Epithelial cell of proximal tubule (primary cell): Measurements from ENCODE around the gene TGFBR3. TPM values are rescaled to one million over a fixed set of nuclear protein-coding genes. Genes with fewer than 3 reads are reported as not detected.

Experiments used
- DNase-seq: peaks from one replicate; pipeline ENCODE4 v3.0.0-alpha.2; 2011; ENCODE audit warnings: low read depth
- H3K4me3 ChIP-seq: 2 replicates; pipeline ENCODE4 v1.5.1; 2011; ENCODE audit warnings: low read depth, mild to moderate bottlenecking, low read length
- total RNA-seq: library from RNA; depleted of rRNA; stranded (reverse); fragments of >200 nt; gene quantifications from 2 replicates; pipeline ENCODE4 v1.2.3, GENCODE V29; 2015
- TF ChIP-seq, protein P1 (sequence below): conservative IDR thresholded peaks from 2 replicates; pipeline ENCODE4 v1.5.1; 2012; ENCODE audit warnings: low read depth, mild to moderate bottlenecking, low read length

TGFBR3 gene
- total RNA-seq, 1 donor from 2014 or later, result 6.9 TPM

DNA sequence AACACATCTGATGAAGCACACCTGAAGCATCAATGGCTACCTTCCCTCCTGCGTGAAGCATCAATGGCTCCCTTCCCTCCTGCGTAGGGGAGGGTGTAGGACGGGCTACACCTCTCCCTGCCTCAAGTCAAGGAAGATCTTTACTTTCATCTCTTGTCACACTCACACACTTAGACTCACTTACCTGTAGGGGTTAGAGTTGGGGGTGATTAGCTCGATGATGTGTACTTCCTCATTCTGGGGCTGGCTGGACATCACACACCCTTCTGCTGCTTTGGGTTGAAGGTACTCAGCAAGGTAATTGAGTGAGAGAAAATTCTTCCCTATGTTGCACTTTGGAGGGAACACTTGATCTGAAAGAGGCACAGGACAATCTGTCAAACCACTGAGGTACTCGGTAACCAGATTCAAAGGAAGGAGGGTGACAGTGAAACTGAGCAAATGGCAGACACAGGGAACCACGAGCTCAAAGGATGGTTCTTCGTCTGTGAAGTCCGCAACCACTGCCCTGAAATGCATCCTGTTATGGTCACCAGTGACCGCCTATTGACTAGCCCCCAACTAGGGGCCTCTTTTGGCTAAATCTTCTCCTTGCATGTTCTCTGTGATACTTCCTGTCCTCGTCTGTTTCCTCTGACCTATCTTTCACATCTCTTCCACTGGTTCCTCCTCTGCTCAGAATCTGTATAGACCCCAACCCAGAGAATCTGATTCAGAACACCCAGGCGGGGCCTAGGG, 156.2 kb downstream of the TGFBR3 start:
- DNase-seq, result no peak
- TF ChIP-seq, protein P1, sequence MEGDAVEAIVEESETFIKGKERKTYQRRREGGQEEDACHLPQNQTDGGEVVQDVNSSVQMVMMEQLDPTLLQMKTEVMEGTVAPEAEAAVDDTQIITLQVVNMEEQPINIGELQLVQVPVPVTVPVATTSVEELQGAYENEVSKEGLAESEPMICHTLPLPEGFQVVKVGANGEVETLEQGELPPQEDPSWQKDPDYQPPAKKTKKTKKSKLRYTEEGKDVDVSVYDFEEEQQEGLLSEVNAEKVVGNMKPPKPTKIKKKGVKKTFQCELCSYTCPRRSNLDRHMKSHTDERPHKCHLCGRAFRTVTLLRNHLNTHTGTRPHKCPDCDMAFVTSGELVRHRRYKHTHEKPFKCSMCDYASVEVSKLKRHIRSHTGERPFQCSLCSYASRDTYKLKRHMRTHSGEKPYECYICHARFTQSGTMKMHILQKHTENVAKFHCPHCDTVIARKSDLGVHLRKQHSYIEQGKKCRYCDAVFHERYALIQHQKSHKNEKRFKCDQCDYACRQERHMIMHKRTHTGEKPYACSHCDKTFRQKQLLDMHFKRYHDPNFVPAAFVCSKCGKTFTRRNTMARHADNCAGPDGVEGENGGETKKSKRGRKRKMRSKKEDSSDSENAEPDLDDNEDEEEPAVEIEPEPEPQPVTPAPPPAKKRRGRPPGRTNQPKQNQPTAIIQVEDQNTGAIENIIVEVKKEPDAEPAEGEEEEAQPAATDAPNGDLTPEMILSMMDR, result no peak
- no peak overlapping the region for H3K4me3 ChIP-seq

DNA sequence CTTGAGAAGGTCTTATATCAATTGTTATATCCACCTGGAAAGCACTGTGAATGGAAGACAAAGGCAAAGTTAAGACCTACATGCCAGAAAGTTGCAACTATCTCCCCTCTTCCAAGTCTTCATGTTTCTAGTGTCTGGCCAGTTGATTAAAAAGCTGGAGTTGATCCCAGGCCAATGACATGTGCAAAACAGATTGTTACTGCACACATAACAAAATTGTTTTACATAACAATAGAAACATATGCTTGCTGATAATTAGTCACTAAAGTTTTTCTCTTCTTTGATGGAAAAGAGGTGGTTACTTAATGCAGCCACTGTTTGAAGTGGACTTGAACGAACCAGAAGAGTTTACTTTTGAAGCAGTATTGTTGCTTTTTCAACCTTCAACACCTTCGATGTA, 158.2 kb downstream of the TGFBR3 start:
- DNase-seq, result no peak
- TF ChIP-seq, protein P1, result no peak

DNA sequence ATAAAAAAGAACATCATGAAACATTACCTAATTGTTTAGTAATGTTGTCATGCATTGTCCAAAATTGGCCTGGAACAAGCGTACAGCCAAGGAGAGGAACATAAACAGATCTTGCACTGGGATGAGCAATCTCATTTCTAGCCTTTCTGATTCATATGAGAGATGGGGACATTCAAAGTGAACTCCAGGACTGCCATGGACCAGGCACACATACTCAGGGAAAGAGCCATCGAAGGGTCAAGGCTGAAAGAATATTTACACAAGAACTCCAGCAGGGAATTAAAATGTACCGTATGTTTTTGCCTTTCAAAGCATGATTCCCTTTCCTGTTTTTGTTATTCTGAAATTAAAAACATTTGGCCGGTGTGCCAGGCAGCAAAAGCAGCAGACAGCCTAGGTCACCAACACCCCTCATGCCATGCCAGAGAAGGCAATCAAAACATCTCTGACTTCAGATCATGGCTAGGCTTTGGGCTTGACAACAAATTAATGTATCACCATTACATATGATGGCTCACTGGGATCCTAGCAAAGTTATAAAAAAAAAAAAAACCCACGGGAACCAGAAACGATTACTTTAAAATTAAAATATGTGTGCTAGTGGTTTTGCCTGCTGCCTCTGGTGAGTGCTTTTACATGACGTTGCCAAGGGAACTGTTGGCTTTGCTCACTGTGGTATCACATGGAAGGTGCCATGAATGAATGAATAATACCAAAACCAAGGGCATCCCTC, 159.8 kb downstream of the TGFBR3 start:
- peak; percentile 59 for DNase-seq
- no peak overlapping the region for H3K4me3 ChIP-seq

More for the DNA sequence above, 158.2 kb downstream of the TGFBR3 start:
- no peak overlapping the region for H3K4me3 ChIP-seq

DNA sequence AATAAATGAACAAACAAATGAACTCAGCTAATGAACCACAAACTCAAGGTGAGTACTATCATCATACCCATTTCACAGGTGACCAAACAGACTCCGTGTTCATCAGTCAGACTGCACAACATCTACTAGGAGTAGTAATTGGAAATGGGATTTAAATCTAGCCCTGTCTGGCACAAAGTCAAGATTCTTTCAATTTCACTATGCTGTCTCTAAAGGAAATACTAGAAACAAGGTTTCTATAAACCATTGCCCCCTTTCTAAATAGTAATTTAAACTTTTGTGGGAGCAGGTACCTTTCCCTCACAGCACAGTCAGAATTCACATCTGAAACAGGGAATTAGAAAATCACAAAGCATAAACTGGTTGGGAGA, 160.3 kb downstream of the TGFBR3 start:
- no peak overlapping the region for H3K4me3 ChIP-seq
- DNase-seq, result no peak
- TF ChIP-seq, protein P1, result no peak

More for the DNA sequence above, 159.8 kb downstream of the TGFBR3 start:
- TF ChIP-seq, protein P1, result no peak

DNA sequence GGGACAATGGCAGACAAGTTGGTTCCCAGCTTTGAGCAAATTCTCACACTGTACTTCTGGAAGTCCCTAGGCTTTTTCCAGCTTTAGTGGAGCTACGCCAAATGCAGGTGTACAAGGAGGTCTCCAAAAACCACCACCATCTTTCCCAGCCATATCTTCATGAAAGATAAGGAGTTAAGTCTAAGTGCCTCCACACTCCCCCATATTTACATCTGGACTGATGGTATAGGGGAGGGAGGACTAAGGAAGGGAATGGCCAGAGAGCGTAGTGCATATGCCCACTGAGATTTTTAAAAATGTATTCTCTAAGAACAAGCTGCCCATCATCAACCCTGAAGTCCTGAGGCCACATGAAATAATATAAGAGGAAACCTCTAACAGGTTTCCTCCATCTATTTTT, 161.3 kb downstream of the TGFBR3 start:
- DNase-seq, result no peak
- TF ChIP-seq, protein P1, result no peak
- H3K4me3 ChIP-seq, result no peak overlapping the region

DNA sequence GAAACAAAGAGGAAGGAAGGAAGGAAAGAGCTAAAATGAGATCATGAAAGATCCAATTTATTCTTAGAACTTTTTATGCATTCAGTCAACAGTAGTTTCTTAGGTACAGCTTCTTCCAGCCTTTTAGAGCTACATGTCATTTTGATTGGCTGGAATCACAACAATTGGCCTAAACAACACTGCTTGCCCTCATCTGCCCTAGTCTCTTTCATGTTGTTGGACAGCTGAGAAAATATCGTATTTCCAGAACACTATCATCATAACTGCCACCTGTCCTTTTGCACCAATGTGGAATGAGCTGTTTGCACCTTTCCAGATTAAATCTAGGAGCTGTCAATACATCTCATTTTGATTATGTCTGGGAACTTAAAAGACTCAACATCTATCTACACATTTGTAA, 161.7 kb downstream of the TGFBR3 start:
- no peak for DNase-seq
- TF ChIP-seq, protein P1, result no peak
- no peak overlapping the region for H3K4me3 ChIP-seq
